GM19463 (cell line): ENCODE measurements around the gene EHHADH.

Experiments
- ATAC-seq: cut with Tn5 transposase; IDR thresholded peaks from one replicate; pipeline ENCODE4 v1.9.1; 2021; ENCODE audit warnings: mild to moderate bottlenecking, moderate library complexity; ENCODE audit not compliant: unreplicated experiment

The EHHADH gene

GRCh38 chr3:185199671-185200070 lies 54.2 kb downstream of the EHHADH start:
- no peak for ATAC-seq

- ATAC-seq = no peak
Measured at GRCh38 chr3:185199206-185199605, 54.6 kb downstream of the EHHADH start.

GRCh38 chr3:185197068-185197467 lies 56.8 kb downstream of the EHHADH start:
- ATAC-seq = no peak

- no peak for ATAC-seq
Measured at GRCh38 chr3:185195652-185196051, 58.2 kb downstream of the EHHADH start.

- ATAC-seq = no peak
Measured at GRCh38 chr3:185188816-185189215, 65.0 kb downstream of the EHHADH start.

GRCh38 chr3:185187391-185187790 lies 66.5 kb downstream of the EHHADH start:
- ATAC-seq = no peak

GRCh38 chr3:185176750-185177359 lies 77.0 kb downstream of the EHHADH start:
- no peak for ATAC-seq

- ATAC-seq = peak; percentile 78
Measured at GRCh38 chr3:185175370-185175987, 78.4 kb downstream of the EHHADH start.

- ATAC-seq = no peak
Measured at GRCh38 chr3:185172086-185173049, 81.5 kb downstream of the EHHADH start.

GRCh38 chr3:185164428-185165217 lies 89.2 kb downstream of the EHHADH start:
- no peak for ATAC-seq

GRCh38 chr3:185162634-185163033 lies 91.2 kb downstream of the EHHADH start:
- ATAC-seq = no peak

GRCh38 chr3:185161761-185162160 lies 92.1 kb downstream of the EHHADH start:
- ATAC-seq = no peak

GRCh38 chr3:185157347-185157746 lies 96.5 kb downstream of the EHHADH start:
- no peak for ATAC-seq

GRCh38 chr3:185155678-185156077 lies 98.2 kb downstream of the EHHADH start:
- ATAC-seq = no peak

GRCh38 chr3:185153861-185154629 lies 99.8 kb downstream of the EHHADH start:
- ATAC-seq = no peak

GRCh38 chr3:185153171-185153771 lies 100.6 kb downstream of the EHHADH start:
- no peak for ATAC-seq

- no peak for ATAC-seq
Measured at GRCh38 chr3:185152410-185153170, 101.3 kb downstream of the EHHADH start, which contains the start of gene C3orf70. Gene C3orf70 (minus strand): TSS chr3:185153060. CDS start chr3:185152823, 237 bp downstream.

GRCh38 chr3:185151964-185152409 lies 101.9 kb downstream of the EHHADH start:
- ATAC-seq = no peak
